GM12872 (cell line): ENCODE measurements around the gene ANKRD53.
A peak's percentile ranks its signal among the peaks of the same experiment; 100 is the strongest.

ENCODE experiments used
- CTCF ChIP-seq: IDR thresholded peaks from 3 replicates; pipeline ENCODE4 v1.5.1; 2011; ENCODE audit warnings: low read depth, mild to moderate bottlenecking, low read length, moderate library complexity; ENCODE audit not compliant: insufficient read depth

Gene ANKRD53

GRCh38 chr2:70959851-70960832 is 18.3 kb upstream of the ANKRD53 start:
- TF ChIP-seq CTCF, result peak; percentile 46

- no peak for TF ChIP-seq CTCF
Measured at GRCh38 chr2:70960833-70961647, 17.4 kb upstream of the ANKRD53 start.

GRCh38 chr2:70961648-70961994 is 16.8 kb upstream of the ANKRD53 start:
- TF ChIP-seq CTCF, result no peak

GRCh38 chr2:70962211-70962884 is 16.1 kb upstream of the ANKRD53 start:
- no peak for TF ChIP-seq CTCF

- TF ChIP-seq CTCF, result no peak
Measured at GRCh38 chr2:70962885-70963878, 15.2 kb upstream of the ANKRD53 start.

- TF ChIP-seq CTCF, result no peak
Measured at GRCh38 chr2:70964133-70964532, 14.3 kb upstream of the ANKRD53 start.
